ENCODE measurements around the gene ANKRD50.

ANKRD50 gene, protein sequence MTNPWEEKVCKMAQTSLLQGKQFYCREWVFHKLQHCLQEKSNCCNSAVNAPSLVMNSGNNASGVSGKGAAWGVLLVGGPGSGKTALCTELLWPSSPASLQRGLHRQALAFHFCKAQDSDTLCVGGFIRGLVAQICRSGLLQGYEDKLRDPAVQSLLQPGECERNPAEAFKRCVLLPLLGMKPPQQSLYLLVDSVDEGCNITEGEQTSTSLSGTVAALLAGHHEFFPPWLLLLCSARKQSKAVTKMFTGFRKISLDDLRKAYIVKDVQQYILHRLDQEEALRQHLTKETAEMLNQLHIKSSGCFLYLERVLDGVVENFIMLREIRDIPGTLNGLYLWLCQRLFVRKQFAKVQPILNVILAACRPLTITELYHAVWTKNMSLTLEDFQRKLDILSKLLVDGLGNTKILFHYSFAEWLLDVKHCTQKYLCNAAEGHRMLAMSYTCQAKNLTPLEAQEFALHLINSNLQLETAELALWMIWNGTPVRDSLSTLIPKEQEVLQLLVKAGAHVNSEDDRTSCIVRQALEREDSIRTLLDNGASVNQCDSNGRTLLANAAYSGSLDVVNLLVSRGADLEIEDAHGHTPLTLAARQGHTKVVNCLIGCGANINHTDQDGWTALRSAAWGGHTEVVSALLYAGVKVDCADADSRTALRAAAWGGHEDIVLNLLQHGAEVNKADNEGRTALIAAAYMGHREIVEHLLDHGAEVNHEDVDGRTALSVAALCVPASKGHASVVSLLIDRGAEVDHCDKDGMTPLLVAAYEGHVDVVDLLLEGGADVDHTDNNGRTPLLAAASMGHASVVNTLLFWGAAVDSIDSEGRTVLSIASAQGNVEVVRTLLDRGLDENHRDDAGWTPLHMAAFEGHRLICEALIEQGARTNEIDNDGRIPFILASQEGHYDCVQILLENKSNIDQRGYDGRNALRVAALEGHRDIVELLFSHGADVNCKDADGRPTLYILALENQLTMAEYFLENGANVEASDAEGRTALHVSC (N-terminal part only)

DNA sequence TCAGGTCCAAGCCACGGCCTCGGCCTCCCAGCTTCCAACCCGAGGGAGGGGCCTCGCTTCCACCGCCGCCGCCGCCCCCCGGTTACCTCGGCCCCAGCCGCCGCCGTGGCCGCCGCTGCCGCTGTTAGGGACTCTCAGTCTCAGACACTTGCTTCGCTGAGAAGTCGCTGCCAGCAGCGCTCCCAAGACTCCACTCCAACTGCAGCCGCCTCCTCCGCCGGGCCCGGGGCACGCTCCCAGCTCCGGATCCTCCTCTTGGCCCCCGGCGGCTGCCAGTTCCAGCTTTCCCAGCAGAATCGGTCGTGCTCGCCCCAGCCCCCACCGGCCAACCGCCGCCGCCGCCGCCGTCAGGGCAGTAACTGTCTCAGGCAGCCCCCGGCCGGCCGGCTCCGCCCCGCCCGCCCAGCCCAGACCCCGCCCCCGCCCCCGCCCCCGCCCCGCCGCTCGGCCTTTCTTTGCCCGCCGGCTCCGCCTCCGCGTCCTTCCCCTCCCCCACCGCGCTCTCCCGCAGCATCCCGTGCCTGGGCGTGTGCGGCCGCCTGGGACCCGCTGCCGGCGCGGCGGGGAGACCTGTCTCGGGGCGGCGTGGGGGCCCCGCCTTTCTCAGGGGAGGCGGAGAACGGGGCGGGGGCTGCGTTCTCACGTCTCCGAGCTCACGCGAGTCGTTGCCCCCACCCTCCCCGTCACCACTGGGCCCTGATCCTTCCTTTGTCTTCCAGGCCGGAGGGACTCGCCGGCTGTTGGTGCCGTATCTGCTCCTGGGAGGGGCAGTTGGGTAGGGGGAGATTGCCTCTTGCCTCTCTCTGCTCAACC is at the start of gene ANKRD50:
Gene ANKRD50 (minus strand): TSS at position 361 of the 813 bp plus-strand sequence. CDS start 2,221 bp downstream, outside the sequence.
- peak; percentile 63 to 90 for DNase-seq

DNA sequence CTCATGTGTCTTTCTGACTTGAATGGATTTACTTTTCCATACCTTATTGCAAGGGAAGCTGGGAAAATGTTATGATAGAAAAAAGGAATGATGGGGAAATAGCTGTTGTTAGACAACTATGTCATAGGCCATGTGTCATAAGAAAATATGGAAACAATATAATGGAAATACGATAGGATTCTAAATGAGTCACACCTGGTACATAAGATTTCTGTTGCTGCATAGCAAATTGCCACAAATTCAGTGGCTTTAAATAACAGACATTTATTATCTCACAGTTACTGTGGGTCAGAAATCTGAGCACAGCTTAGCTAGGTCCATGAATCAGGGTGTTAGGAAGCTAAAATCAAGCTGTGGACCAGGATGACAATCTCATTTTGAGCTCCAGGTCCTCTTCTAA is 44.6 kb upstream of the ANKRD50 start:
- DNase-seq: no peak

DNA sequence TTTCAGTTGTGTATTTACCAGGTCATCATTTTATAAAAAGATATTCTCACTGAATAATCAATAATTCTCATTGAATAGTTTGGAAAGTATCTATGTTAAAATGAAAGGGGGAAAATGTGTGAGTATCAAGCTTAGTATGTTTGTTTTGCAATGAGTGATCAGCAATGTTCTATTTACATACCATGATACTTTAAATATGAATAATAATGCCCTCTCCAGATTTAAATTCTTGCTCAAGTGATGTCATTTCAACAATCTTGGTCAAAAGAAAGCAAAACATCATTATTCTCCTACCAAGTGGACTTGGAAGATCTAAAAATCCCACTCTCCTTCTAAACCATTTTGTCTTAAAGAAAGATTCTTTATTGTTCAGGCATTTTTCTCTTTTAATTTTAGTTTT is 42.1 kb upstream of the ANKRD50 start:
- no peak for DNase-seq

DNA sequence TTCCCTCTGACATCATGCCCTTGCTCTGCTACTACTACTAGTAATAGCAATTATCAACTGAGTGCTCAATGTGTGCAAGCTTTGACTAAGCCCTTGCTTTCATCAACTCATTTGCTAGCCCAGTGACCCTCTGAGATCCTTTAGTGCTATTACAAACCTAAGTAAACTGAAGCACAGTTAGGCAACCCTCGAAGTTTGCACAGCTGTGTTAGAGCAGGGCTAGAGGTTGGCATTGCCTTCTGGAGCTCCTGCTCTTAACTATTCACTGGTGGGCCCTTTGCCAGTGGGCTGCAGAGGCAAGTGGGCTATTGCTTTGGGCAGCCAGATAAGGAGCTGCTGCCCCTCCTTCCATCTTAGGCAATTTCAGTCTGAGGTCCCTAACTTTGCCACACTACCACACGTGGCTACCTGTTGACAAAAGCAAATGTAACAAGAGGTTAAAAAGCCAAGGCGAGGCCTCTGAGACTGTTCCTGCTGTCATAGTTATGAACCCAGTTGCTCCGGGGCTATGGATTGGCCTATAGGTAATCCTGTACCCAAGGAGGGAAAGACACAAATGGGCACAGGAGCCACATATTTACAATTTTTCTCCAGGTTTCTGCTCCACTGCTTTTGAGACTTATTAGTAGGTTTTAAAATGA is 41.5 kb upstream of the ANKRD50 start:
- DNase-seq: no peak

DNA sequence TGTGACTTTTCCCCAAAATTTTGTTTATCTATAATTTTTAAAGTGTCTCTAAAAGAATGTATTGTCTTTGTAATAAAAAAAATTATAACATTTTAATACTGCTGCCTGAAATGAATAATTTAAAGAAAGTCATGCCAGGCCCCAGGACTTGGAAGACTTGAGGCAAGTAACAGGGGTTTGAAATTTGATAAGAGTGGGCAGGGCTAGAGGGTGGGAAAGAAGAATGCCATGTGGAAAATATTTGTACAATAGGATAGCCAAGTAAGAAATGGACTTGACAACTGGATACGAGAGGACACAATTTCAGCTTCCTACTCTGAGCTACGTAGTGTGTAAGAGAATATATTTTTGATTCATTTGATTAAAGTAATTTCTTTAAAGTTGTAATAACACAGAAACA is 36.9 kb upstream of the ANKRD50 start:
- DNase-seq: no peak

DNA sequence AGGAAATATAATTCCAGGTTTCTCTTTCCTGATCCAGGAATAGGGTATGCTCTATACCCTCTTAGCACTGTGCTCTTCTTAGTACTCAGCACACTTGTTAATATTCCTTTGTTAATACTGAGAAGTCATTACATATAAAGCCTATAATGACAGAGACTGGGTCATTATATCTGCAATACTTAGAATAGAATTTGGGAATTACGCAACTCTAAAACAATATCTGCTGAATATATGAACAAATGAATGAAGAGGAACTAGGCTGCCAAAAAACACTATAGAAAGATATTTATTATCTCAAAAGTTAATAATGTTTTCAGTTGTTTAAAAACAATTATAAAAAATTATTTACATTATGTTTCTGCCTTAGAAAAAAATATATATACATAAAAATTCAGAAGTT is 36.4 kb upstream of the ANKRD50 start:
- DNase-seq: no peak

DNA sequence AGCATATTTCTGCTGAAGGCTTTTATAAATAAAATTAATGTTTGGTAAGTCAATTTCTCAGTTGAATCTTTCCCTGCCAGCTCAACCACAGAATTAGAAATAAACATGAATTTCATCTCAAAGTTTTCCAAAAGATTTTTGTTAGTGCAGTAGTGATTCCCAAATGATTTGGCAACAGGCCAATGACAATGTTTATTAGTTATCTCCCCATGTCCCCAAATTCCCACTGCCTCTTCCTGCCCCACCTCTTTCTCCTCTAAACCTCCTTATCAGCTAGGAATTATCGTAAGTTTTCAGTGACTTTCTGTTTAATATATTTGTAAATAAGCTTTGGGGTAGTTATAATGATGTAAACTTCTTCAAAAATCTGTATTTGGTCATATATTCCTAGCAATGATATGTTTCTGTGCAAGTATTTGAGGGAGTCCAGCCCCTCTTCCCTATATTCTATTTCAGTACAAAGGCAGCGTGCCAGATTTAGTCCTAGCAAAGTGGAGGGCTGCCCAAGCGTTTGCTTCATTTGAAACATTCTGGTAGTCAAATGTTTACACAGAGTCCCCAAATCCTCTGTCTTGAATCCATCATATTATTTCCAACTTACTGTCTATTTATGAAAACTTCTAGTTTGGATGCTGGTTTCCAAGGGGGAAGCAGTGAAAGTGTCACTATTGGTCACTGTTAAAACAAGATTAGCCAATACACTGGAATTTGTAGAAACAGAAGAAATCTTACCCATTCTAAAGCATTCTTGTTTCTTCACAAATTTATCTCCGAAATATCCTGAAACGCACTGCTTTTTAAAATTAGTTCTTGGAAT is 33.7 kb upstream of the ANKRD50 start:
- DNase-seq: no peak

DNA sequence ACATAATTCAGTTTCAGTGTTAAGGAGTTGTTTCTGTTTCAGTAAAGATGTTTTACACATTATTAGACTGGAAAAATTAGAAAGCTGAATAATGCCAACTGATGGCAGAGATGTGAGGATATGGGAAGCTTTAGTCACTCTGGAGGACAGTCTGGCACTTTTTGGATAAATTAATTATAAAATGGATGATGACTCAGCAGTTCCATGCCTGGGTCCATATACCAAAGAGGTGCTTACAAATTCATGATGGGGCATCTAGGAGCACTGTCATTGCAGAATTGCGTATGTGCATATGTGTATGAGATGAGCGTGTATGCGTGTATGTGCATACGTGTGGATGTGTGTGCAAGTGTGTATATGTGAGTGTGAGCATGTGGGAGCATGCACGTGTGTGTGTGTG is 31.2 kb upstream of the ANKRD50 start:
- no peak for DNase-seq

DNA sequence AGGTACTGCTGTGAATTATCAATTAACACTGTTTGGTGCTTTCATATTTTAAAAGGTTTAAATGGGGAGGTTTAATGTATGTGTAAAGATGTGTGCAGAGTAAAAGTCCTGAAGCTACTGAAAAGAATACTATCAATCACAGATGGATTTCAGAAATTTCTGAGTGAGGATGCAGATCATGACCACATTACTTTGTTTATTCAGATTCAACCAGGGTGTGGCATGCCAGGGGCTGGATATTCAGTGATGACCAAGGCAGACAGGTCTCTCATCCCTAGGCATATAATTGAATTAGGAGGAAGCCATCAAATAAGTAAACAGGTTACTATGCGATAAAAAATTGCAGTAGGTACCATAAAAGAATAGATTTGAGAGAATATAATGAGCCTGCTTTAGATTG is 28.0 kb upstream of the ANKRD50 start:
- DNase-seq: no peak

DNA sequence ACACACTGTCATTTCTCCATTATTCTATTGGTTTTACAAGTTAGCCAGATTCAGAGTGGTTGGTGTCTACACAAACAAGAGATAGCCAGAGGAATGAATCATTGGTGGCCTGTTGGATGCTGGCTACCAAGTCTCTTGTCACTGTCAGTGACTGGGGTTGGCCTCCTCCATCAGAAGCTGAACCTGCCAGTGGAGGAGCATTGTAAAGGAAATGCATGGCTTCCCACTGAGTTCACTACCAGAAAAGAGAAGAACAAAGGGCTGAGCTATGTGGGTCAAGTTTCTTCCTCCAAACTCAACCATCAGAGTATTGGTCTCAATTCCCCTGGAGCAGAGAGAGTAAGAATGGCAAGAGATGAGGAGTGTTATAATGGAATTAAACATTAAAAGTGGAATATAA is 26.5 kb upstream of the ANKRD50 start:
- DNase-seq: no peak

DNA sequence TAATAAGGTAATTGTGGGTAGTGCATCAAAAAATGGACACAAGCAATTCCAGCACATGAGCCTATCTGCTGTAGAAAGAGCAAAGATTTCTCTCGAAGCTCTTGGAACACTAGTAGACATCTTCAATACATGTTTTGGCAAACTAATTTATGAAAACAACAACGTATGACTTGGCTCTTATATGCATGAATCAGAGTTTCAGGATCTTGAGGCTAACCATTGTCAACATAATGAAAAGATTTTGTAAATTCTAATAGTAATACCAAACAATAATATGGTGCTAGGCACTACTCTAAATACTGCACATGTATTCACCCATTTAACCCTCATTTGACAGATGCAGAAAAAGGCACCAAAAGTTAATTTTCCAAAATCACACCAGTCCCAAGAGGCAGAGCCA is 25.1 kb upstream of the ANKRD50 start:
- no peak for DNase-seq

DNA sequence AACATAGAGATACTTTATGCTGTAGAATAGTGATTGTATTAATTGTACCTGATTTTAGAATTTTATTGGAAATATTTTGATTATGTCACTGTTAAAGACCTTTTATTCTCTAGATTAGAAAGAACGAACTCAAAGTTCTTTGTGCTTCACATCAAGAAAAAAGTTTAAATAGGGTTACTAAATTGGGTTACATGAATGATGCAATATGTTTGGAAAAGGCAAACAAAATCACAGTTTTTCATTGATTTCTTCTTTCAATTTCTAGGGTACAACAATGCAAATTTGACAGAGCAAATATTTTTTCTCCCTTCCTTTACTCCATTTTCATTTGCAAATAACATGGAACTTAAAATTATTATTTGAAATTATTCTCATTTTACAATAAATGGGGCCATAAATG is 24.0 kb upstream of the ANKRD50 start:
- DNase-seq: no peak

DNA sequence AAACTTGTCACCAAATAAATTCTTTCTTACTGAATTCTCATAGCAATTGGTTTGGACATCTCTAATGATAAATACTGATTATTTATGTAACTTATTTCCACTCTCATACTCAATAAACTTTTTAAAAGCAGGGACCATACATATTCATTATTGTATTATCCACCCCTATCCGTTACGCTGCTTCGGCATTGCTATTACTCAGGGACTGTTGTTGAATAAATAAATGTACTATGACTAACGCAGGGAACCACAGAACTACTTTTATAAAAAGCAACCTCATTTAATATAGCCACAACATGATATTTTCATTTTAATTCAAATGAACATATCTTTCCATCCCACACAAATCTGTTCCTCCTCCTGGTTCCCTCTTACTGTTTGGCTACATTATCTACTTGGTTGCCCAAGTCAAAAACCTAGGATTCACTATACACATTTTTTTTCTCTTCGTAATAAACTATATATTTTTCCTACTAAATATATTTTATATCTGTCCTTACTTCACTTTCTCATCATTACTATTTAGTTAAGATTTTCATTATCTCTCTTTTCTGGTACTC is 14.9 kb upstream of the ANKRD50 start:
- DNase-seq: no peak

DNA sequence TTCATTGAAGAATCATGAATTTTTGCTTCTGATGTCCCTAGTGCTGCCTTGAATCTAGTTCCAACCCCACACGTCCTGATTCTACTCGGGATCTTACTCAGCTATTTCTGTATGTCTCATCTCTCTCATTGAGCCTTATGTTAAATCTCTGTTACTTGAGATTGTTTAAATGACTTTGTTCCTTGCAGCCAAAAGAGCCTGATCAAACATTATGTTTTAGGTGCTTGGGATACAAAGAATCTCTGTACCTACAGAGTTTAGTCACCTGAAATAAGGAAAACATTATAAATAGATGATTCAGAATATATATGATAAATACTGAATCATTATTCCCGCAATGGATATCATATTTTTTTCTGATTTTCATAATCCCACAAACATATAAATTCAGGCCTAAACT is 13.7 kb upstream of the ANKRD50 start:
- no peak for DNase-seq

DNA sequence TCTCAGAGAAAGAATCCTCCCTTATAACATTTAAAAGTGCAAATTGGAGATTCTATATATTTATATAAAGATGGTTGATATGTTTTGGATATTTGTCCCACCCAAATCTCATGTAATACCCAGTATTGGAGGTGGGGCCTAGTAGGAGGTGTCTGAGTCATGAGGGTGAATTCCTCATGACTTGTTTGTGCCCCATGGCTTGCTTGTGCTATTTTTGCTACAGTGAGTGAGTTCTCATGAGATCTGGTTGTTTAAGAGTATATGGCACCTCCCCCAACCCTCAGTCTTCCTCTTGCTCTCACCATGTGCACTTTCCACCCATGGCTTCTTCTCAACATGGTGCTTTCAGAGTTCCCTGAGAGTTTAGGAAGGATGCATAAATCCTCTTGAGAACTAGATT is 9.5 kb upstream of the ANKRD50 start:
- no peak for DNase-seq

DNA sequence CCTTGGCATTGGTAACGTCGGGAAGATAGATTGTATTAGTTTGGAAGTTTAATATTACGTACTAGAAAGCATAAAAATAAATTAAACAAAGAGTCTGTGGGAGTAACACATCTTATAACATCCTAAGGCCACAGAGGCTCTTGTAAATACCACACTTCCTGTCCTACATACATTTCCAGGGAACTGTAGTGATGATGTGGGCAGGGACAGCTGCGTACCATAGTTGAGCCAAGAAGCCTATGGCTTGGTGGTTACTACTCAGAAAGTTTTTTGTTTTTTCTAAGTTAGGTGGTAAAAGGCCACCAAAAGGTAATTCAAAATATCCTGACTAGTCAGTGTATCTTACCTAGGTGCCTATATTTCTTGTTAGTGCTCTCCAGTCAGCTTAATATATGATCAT is 4.6 kb upstream of the ANKRD50 start:
- DNase-seq: no peak

DNA sequence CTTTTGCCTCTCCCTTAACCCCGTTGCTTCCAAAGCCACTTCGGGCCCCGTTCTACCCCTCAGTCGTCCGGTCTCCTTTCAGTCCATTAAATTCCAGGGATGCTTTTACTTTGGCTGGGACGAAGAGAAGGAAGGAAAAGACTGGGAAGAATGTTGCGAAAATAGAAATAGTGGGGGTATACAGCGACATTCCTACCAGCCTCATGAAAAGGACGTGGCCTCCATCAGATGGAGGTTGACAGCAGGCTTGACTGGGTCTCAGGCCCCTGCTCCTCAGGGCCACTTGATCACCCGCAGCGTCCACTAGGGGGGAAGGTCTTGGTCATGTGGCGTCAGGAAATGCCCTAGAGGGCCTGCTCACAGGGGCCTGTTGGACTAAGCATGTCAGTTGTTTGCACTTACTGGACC is 657 bp upstream of the ANKRD50 start:
- peak; percentile 27 to 49 for DNase-seq

DNA sequence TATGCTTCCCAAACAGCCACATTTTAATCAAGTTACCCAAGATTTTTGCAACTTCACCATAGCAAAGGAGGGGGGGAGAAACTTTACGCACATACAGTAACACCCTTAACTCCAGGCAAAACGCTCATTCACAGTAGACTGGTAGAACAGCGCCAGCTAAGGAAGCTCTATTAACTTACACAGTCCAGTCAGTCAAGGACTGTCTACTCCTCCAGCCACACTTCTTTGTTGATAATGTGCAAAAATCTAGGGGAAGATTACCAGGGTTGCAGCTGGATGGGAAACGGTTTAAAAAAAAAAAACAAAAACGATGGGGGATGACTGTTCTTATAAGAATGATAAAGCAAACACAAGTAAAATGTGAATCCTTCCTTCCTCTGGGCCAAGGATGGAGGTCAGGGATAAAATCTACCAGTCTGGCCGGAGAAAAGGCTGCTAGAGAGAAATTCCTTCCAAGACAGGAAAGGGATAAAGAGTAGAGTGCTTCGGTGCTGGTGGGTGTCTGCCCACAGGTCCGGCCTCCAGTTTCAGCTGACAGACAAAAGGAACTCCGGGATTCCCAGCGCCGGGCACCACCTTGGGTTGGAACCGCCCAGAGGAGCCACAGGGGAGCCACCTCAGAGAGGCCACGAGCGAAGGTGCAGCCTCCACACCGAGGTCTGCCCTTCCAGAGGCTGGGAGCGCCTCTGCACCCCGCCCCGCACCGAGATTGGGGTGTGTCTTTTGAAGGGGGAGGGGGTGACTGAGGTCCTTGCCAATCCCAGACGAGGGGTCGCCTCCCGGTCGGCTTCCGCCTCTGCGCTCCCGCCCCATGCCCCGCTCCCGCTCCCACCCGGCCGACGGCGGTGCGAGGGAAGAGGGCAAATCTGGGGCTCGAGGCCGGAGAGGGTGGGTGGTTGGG is 811 bp downstream of the ANKRD50 start:
- peak; percentile 26 to 53 for DNase-seq

DNA sequence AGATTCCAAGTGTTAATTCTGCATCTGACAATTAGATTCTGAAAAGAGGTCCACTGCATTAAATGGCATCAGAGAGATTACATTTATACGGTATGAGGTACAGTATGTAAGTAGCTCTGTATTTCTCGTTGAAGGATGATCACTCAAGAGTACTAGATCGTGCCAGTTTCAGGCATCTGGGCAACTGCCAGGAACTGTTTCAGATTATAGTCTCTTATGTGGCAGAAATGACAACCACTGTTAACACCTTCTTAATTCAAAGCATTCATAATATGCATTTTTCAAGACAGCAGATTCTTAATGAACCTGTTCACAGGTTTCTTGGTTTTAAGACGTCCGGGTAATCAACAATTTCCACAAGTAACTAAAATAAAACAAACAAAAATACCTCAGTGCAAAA is 1.6 kb downstream of the ANKRD50 start:
- DNase-seq: peak in 1 of 2 experiments; percentile 15
